GM20000 (cell line): ENCODE results near the gene PAX8.

Experiments
- DNase-seq: peaks from one replicate; pipeline ENCODE4 v3.0.0; 2012; ENCODE audit warnings: low spot score
- TF ChIP-seq, protein P1 (sequence below): IDR thresholded peaks from 2 replicates; pipeline ENCODE4 v1.5.1; 2012; ENCODE audit warnings: mild to moderate bottlenecking, control low read depth; ENCODE audit errors: extremely low read depth, missing control alignments

PAX8 gene

DNA sequence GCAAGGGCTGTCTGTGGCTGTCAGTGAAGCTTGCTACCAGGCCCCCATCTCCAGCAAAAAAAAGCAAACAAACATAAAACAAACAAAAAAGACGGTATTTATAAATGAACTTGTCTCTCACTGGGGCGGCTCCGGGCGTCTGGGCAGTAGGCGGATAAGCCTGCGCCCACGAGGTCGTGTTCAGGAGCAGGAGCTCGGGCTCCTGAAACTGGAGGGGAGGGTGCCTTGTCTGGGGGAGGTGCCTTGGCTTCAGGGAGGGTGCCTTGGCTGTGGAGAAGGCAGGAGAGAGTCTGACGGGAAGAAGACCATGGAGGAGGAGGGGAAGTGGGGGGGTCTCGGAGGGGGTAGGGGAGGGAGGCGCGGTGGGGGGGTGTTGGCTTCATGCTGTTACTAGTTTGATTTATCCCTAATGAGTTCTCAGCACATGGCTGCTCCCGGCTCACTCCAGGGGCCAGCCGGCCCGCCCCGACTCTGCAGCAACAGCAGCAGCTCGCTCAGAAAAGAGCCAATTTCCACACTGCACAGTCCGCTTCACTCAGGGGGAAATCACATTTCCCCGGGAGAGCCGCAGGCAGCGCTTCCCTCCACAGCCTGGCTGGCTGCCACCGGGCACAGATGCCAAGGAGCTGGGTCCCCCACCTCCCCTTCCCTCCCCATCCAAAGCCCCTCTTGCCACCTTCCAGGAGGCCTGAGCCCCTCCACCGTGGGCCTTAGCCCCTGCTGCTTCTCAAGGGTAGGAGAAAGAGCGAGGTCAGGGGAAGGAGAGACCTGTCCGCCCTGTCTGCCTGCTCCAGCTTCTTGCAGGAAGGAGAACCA lies 66.3 kb downstream of the PAX8 start:
- TF ChIP-seq, protein P1, sequence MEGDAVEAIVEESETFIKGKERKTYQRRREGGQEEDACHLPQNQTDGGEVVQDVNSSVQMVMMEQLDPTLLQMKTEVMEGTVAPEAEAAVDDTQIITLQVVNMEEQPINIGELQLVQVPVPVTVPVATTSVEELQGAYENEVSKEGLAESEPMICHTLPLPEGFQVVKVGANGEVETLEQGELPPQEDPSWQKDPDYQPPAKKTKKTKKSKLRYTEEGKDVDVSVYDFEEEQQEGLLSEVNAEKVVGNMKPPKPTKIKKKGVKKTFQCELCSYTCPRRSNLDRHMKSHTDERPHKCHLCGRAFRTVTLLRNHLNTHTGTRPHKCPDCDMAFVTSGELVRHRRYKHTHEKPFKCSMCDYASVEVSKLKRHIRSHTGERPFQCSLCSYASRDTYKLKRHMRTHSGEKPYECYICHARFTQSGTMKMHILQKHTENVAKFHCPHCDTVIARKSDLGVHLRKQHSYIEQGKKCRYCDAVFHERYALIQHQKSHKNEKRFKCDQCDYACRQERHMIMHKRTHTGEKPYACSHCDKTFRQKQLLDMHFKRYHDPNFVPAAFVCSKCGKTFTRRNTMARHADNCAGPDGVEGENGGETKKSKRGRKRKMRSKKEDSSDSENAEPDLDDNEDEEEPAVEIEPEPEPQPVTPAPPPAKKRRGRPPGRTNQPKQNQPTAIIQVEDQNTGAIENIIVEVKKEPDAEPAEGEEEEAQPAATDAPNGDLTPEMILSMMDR, result no peak
- no peak for DNase-seq

DNA sequence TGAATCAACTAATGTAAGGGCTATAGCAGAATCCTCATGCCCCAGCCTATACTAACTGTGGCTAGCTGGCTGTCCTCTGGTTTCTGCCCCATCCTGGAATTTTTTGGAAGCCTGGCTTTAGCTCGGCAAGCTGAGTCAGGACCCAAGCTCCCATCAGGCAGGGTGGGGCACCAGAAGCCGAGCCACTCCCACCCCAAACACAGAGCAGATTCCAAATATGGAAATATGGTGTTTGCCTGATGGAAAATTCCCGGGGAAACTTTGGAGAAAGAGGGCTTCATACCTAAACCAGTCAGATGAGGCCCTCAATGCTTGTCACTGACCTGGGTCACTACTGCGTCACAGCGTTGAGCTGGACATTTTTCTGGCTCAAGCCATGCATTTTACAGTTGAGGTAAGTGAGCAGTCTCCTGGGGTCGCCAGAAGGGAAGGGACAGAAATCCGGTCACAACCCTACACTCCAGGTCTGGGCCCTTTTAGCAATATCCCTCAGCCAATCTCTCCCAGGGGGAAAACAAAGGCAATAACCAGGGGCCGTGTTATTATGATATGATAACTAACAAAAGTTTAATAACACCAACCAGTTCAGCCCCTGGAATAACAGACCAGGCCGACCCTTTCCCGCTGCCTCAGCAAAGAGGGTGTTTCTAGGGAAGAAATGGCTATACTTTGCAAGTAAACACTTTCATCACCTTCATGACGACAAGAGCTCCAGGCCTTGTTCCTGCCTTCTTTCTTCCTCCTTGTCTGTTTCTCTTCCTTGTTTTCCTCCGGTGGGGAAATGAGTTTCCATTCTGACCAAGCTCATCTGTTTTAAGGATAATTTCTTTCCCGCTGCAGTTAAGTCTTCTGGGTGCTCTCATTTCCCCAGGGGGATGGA lies 67.3 kb downstream of the PAX8 start:
- DNase-seq, result no peak
- TF ChIP-seq, protein P1, result no peak

DNA sequence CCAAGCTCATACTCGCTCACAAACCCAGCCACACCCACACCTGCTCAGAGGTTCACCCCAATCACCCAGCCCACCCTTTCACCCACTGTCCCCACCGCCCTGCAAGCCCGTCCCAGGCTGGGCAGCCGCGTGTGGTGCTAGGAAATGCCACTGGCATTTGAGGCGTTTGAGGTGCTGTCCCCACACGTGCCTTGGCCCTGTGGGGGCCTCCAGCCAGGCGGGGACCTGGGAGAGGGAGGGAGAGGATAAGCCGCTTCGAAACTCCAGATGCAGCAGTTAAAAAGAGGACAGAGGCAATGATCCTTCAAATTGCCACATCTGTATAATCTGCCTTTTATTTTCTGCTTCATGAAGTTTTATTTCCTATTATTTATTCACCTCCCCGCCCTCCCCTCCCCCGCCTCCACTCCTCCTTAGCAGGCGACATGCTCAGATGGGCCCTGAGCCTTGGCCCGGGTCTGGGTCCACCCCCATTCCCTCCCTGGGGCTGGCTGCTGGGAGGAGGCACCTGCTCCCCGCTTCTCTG lies 69.0 kb downstream of the PAX8 start:
- DNase-seq, result no peak
- TF ChIP-seq, protein P1, result no peak

DNA sequence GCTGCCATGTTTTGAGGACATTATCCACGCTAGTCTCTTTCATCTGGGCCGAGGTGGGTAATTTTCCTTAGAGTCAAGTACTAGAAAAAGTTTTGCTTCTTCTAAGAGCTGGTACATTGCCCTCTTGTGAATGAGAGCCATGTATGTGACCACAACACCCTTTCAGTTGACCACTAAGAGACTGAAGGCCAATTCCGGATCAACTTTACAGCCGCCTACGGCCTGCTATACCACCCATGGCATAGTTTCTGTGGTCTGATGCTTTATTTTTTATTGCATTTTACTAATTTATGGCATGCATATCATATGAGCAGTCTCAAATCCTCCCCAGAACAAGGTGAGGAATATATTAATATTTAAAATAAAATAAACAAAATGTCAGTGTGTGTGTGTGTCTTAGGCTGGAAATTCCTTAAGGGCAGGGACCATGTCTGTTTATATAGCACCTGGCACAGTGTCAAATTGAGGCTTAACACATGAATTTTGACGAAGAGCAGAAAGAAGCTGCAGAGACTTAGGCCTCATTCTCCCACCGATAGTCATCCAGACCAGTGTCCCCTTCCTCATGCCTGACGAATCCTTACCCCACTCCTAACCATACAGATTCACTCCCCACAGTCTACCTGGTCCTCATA lies 69.6 kb downstream of the PAX8 start:
- TF ChIP-seq, protein P1, result no peak
- no peak for DNase-seq

DNA sequence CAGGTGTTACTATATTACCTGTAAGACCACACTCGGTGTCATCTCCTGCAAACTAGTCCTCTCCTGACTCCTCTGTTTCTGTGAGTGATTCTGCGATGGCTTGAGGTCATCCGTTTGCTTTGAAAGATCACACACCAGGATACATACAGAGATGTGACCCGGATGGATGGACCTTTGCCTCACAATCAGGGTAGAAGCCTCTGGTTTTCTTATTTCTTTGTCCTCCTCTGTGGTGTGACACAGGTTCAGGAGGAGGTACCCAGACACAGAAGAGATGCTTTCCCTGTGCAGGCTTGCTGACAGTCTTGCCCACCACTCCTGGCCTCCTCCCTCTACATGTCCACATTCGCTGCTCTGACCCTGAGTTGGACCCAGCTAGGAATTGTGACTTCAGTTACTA lies 70.3 kb downstream of the PAX8 start:
- DNase-seq, result no peak
- TF ChIP-seq, protein P1, result no peak

DNA sequence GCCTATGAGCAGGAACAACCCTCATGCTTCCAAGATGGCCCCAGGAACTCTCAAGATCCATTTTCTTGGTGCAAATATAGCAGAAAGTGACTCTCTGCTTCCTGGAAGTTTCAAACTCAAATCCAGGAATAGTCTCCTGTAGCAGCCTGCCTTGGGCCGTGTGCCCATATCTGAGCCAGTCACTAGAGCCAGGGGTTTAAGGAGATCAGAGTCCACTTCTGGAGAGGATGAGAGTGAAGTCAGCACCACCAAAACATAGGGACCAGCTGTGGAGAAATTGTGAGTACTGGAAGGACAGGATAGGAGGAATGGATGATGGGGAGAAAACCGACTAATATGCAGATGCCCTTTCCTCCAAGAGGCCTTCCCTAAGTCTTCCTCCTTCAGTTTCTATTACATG lies 71.7 kb downstream of the PAX8 start:
- DNase-seq, result no peak
- TF ChIP-seq, protein P1, result no peak
